HG02885 (cell line): Measurements from ENCODE around the gene CLCA4.
A peak's percentile ranks its signal among the peaks of the same experiment; 100 is the strongest.
"Not testable (repeated sequence)": the region's sequence is repeated elsewhere in the genome, so short reads cannot be mapped to it uniquely, and the experiment has no call there.

Experiments
- ATAC-seq: cut with Tn5 transposase; IDR thresholded peaks from one replicate; pipeline ENCODE4 v1.9.1; 2021; ENCODE audit warnings: mild to moderate bottlenecking; ENCODE audit not compliant: unreplicated experiment, poor library complexity

Gene CLCA4

GRCh38 chr1:86606080-86606479, 59.2 kb downstream of the CLCA4 start:
- ATAC-seq, result not testable (repeated sequence)

DNA sequence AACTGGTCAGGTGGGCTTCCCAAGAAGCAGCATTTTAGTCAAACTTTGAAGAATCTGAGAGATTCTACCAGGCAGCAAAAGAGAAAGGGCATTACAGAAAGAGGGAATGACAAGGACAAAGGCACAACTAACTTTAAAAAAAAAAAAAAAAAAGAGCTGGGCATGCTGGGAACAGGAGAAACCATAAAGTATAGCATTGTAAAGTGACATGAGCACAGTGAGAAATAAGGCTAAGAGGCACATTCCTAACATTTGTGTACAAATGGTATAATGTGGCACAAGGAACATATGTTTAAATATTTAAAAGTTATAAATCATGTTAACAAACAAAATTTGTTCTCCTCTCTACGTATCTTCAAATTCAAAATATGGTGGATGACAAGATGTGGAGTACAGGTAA, 69.6 kb downstream of the CLCA4 start:
- ATAC-seq, result no peak

DNA sequence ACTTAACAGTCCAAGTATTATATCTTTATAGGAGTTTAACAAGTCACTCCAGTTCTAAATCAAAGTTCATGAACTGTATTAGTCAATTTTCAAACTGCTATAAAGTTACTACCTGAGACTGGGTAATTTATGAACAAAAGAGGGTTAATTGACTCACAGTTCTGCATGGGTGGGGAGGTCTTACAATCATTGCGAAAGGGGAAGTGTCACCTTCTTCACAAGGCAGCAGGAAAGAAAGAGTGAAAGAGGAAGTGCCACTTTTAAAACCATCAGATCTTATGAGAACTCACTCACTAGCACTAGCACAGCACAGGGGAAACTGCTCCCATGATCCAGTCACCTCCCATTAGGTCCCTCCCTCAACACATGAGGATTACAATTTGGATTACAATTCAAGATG, 70.0 kb downstream of the CLCA4 start:
- ATAC-seq, result peak; percentile 100

- no peak for ATAC-seq
Observed at GRCh38 chr1:86618358-86618757, 71.5 kb downstream of the CLCA4 start.

GRCh38 chr1:86619313-86619712, 72.4 kb downstream of the CLCA4 start:
- no peak for ATAC-seq

- no peak for ATAC-seq
Observed at GRCh38 chr1:86621286-86621685, 74.4 kb downstream of the CLCA4 start.
